Uterus (tissue), 4 donors: ENCODE measurements around the gene SLC25A21. TPM values are rescaled to one million over a fixed set of nuclear protein-coding genes. Genes with fewer than 3 reads are reported as not detected.
"Not testable (repeated sequence)": the region's sequence is repeated elsewhere in the genome, so short reads cannot be mapped to it uniquely, and the experiment has no call there.

Experiments
- DNase-seq, 2 donors: peaks; one replicate each; pipeline ENCODE4 v3.0.0-alpha.2; 2019 to 2020
- H3K27ac ChIP-seq, 2 donors: fragments of 200-600 bp; sonication (generic); 1 replicate in 1 of 2; 2 replicates in 1 of 2; pipeline ENCODE4 v1.5.1; 2016 to 2018
- H3K27me3 ChIP-seq, 2 donors: fragments of 200-600 bp; sonication (generic); one replicate each; pipeline ENCODE4 v1.5.1; 2018 to 2019; ENCODE audit warnings: control low read depth in 1 of 2
- H3K36me3 ChIP-seq, 2 donors: fragments of 200-600 bp; sonication (generic); one replicate each; pipeline ENCODE4 v1.5.1; 2019; ENCODE audit warnings: control low read depth in 1 of 2
- H3K4me1 ChIP-seq, 2 donors: fragments of 200-600 bp; sonication (generic); one replicate each; pipeline ENCODE4 v1.5.1; 2018 to 2019; ENCODE audit warnings: control low read depth in 1 of 2
- H3K4me3 ChIP-seq, 2 donors: fragments of 200-600 bp; sonication (generic); 1 replicate in 1 of 2; 2 replicates in 1 of 2; pipeline ENCODE4 v1.5.1; 2018 to 2019; ENCODE audit warnings: mild to moderate bottlenecking in 1 of 2
- H3K9me3 ChIP-seq, 2 donors: fragments of 200-600 bp; sonication (generic); one replicate each; pipeline ENCODE4 v1.5.1; 2019; ENCODE audit warnings: control low read depth in 1 of 2
- POLR2A ChIP-seq, 2 donors: fragments of 450-650 bp; IDR thresholded peaks; one replicate each; pipeline ENCODE4 v1.6.1; 2016; ENCODE audit warnings: antibody characterized with exemption in 2 of 2, mild to moderate bottlenecking in 1 of 2, moderate library complexity in 1 of 2
- intact Hi-C: fragments of 100-400 bp; cut with DNase I; formaldehyde crosslinking; loops from one replicate; pipeline ENCODE4 v1.15.1; 2023; ENCODE audit warnings: low total_unique reads
- total RNA-seq, 4 donors: library from RNA; depleted of rRNA in 3 of 4; stranded (reverse); fragments of >200 nt in 3 of 4; gene quantifications; one replicate each; pipeline versions ENCODE4 v1.1.0 to v1.2.4, GENCODE V29; 2014 to 2023
- TF ChIP-seq, protein P1 (sequence below), 4 experiments: fragments of 200-600 bp in 2 of 4; fragments of 450-650 bp in 2 of 4; sonication (generic) in 2 of 4; IDR thresholded peaks; one replicate each; pipeline ENCODE4 v1.5.1; 2016 to 2019; ENCODE audit warnings: antibody characterized with exemption in 4 of 4, mild to moderate bottlenecking in 2 of 4, moderate library complexity in 1 of 4
- donor health status: DM: yes; HTN: yes; CAD: no.

SLC25A21 gene
- total RNA-seq, 4 donors from 2014 or later: under 0.01 to 3.0 (median 2.0) TPM; not detected in 1

DNA sequence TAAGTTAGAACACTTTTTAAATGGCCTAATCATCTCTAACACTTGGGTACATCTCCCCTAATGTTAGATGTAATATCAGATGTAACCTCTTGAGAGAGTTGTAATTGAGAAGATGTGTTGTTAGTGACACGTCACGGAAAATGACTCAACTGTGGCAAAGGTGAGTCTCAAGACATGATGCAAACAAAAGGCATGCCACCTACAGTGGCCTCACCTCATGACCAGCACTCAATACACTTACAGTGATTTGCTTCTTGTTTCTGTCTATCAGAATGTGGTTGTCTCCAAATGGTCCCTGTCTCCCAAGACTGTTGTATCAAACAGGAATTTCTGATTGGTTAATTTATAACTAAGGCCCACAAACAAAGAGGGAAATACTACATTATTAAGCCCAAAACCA is 91.2 kb downstream of the SLC25A21 start:
- H3K9me3 ChIP-seq: no peaks in the 10 kb centered on the region
- H3K4me3 ChIP-seq: no peak overlapping the region
- no peaks in the 10 kb centered on the region for H3K36me3 ChIP-seq
- no peak overlapping the region for H3K27ac ChIP-seq
- H3K4me1 ChIP-seq: no peaks in the 10 kb centered on the region
- H3K27me3 ChIP-seq: no peaks in the 10 kb centered on the region
- TF ChIP-seq, protein P1, sequence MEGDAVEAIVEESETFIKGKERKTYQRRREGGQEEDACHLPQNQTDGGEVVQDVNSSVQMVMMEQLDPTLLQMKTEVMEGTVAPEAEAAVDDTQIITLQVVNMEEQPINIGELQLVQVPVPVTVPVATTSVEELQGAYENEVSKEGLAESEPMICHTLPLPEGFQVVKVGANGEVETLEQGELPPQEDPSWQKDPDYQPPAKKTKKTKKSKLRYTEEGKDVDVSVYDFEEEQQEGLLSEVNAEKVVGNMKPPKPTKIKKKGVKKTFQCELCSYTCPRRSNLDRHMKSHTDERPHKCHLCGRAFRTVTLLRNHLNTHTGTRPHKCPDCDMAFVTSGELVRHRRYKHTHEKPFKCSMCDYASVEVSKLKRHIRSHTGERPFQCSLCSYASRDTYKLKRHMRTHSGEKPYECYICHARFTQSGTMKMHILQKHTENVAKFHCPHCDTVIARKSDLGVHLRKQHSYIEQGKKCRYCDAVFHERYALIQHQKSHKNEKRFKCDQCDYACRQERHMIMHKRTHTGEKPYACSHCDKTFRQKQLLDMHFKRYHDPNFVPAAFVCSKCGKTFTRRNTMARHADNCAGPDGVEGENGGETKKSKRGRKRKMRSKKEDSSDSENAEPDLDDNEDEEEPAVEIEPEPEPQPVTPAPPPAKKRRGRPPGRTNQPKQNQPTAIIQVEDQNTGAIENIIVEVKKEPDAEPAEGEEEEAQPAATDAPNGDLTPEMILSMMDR (IDR thresholded peaks at IDR 0.05): no peak
- no peak for TF ChIP-seq POLR2A (IDR thresholded peaks at IDR 0.05)
- DNase-seq: no peak
- intact Hi-C loops: no loop called here

DNA sequence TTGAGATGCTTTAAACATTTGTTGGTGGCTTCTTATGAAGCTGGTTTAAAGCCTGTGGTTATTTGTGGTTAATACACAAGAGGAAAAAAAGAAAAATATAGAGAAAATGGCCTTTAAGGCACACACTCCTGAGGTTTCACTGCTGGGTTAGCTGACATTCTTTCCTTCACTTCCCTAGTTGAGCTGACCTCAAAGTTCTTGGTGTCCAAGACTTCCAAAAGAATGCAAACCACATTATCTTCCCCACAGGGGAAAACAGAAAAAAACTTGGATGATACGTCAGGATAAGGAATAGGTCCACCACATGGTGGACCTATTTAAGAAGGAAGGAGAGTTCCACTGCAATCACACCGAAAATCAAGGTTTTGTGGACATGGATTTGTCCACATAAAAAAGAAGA is 94.3 kb downstream of the SLC25A21 start:
- TF ChIP-seq, protein P1 (IDR thresholded peaks at IDR 0.05): no peak
- no peaks in the 10 kb centered on the region for H3K4me1 ChIP-seq
- DNase-seq: no peak
- intact Hi-C loops: no loop called here
- no peaks in the 10 kb centered on the region for H3K9me3 ChIP-seq
- no peaks in the 10 kb centered on the region for H3K27me3 ChIP-seq
- H3K27ac ChIP-seq: no peak overlapping the region
- no peak overlapping the region for H3K4me3 ChIP-seq
- no peaks in the 10 kb centered on the region for H3K36me3 ChIP-seq

DNA sequence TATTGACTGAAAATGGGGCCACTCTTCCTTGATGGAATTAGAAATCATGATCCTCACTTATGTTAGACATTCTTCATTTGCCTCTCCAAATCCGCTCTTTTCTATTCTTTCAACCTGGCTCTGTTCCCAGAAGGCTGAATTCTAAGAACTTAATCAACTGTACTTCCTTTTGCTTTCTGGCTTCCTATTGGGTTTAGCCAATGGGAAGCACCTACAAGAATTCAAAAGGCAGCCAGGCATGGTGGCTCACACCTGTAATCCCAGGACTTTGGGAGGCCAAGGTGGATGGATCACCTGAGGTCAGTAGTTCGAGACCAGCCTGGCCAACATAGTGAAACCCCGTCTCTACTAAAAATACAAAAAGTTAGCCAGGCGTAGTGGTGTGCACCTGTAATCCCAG is 98.1 kb downstream of the SLC25A21 start:
- H3K4me3 ChIP-seq, H3K9me3 ChIP-seq, H3K27me3 ChIP-seq, DNase-seq, H3K36me3 ChIP-seq, intact Hi-C loops, H3K4me1 ChIP-seq, H3K27ac ChIP-seq: not testable (repeated sequence)

DNA sequence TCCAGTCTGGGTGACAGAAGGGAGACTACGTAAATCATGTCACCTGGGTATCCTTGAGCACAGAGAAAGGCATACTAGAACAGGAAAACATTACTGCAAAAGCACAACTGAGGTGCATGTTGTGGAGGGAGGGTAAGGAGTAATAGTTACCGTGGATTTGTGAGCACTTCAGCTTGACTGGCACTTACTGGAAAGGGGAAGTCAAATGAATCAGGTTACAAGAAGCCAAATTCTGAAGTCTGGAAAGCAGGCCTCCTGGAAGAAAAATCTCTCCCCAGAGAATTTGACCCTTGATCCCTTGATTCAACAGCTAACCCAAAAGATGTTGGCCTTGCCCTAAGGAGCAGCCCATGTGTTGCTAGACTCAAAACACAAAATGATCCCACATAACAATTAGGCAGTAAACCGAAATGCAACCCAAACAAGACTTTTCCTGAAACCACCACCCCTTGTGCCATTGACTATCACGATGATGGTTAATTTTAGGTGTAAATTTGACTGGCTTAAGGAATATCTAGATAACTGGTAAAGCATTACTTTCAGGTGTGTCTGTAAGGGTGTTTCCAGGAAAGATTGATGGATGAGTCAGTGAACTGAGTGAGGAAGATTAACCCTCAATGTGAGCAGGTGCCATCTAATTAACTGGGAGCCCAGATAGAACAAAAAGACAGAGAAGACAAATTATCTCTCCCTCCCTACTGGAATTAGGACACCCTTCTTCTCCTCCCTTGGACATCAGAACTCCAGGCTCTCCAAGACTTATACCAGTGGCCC is 108.8 kb downstream of the SLC25A21 start:
- DNase-seq: no peak
- no peaks in the 10 kb centered on the region for H3K27me3 ChIP-seq
- H3K9me3 ChIP-seq: no peaks in the 10 kb centered on the region
- TF ChIP-seq, protein P1 (IDR thresholded peaks at IDR 0.05): no peak
- no peak for TF ChIP-seq POLR2A (IDR thresholded peaks at IDR 0.05)
- H3K36me3 ChIP-seq: no peaks in the 10 kb centered on the region
- no peaks in the 10 kb centered on the region for H3K4me1 ChIP-seq
- intact Hi-C loops: no loop called here
- no peak overlapping the region for H3K27ac ChIP-seq
- H3K4me3 ChIP-seq: no peak overlapping the region

DNA sequence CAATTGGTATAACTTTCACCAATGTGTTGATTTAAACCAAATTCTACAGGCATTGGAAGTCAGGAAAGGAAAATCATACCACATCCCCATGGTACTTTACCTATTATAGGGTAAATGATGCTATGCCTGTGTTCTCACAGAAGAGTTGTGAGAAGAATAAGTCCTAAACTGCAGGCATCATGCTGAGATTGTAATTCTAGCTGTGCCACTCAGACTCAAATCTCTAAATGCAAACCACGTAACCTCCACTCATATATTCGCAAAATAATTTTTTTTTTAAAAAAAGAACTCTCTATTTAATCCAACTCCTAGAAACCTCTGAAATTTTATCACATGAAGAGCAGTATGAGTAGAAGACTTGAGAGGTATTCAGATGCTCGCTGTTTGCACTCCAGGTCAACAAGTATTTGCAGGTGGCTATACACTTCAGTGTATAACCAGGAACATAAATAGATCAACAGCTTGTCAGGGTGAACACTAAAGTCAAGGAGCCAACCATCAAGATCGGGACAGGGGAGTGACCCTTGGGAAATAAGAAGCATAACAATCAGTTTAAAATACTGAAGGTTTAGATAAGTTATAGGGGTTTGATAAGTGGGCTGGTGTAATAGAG is 110.1 kb downstream of the SLC25A21 start:
- no peak for DNase-seq
- Histone ChIP-seq H3K27me3 (no peaks in the 10 kb centered on the region), H3K27ac (no peak overlapping the region), H3K4me1 (no peaks in the 10 kb centered on the region), H3K36me3 (no peaks in the 10 kb centered on the region), H3K9me3 (no peaks in the 10 kb centered on the region), H3K4me3 (no peak overlapping the region)
- intact Hi-C loops: no loop called here
- no peak for TF ChIP-seq POLR2A (IDR thresholded peaks at IDR 0.05)
- TF ChIP-seq, protein P1 (IDR thresholded peaks at IDR 0.05): no peak
